Left ventricle myocardium inferior (tissue), 1 donor: Measurements from ENCODE around the gene TMBIM6. TPM values are rescaled to one million over a fixed set of nuclear protein-coding genes. Genes with fewer than 3 reads are reported as not detected.

Experiments
- DNase-seq: peaks from one replicate; pipeline ENCODE4 v3.0.0-alpha.2; 2020
- H3K27ac ChIP-seq: fragments of 200-600 bp; replicated peaks from 2 replicates; pipeline ENCODE4 v1.8.0; 2021
- H3K27me3 ChIP-seq: fragments of 200-600 bp; 2 replicates; pipeline ENCODE4 v1.8.0; 2021; ENCODE audit warnings: low read depth
- H3K36me3 ChIP-seq: fragments of 200-600 bp; 2 replicates; pipeline ENCODE4 v1.8.0; 2021
- H3K4me1 ChIP-seq: fragments of 200-600 bp; 2 replicates; pipeline ENCODE4 v1.8.0; 2021
- H3K4me3 ChIP-seq: fragments of 200-600 bp; 2 replicates; pipeline ENCODE4 v1.8.0; 2021; ENCODE audit warnings: mild to moderate bottlenecking, moderate library complexity
- H3K9me3 ChIP-seq: fragments of 200-600 bp; replicated peaks from 2 replicates; pipeline ENCODE4 v1.8.0; 2021
- CTCF ChIP-seq: fragments of 200-600 bp; IDR thresholded peaks from 2 replicates; pipeline ENCODE4 v1.8.0; 2021; ENCODE audit warnings: antibody characterized with exemption, mild to moderate bottlenecking, borderline replicate concordance
- intact Hi-C: fragments of 100-400 bp; cut with micrococcal nuclease; formaldehyde crosslinking; loops from one replicate; pipeline ENCODE4 v1.11.0; 2022
- total RNA-seq: library from RNA; stranded (reverse); fragmentation: NEBNext Ultra II Directional; extraction: Animal tissue kit (Norgen Biotek cat#: 25700); gene quantifications from one replicate; pipeline ENCODE4 v1.2.1, GENCODE V29; 2021
- donor health status: DM: no; HTN: yes; CAD: no; lungs with severe emphysema.

The TMBIM6 gene
- total RNA-seq, 1 donor from 2014 or later = 215 TPM

- intact Hi-C loops = no loop called here
- H3K4me1 ChIP-seq = peaks cover 19% of the 10 kb centered on the region
- DNase-seq = no peak
- no peak overlapping the region for H3K27ac ChIP-seq
- no peak overlapping the region for H3K4me3 ChIP-seq
- no peak for TF ChIP-seq CTCF
- H3K27me3 ChIP-seq = no peaks in the 10 kb centered on the region
- H3K9me3 ChIP-seq = peaks cover 5% of the 10 kb centered on the region
- peaks cover 15% of the 10 kb centered on the region for H3K36me3 ChIP-seq
Observed at GRCh38 chr12:49784756-49785409, 43.5 kb downstream of the TMBIM6 start.

- DNase-seq = no peak
- intact Hi-C loops = no loop called here
- Histone ChIP-seq H3K36me3 (peaks cover 41% of the 10 kb centered on the region), H3K4me3 (no peak overlapping the region), H3K4me1 (peaks cover 19% of the 10 kb centered on the region), H3K9me3 (peaks cover 5% of the 10 kb centered on the region), H3K27me3 (no peaks in the 10 kb centered on the region), H3K27ac (no peak overlapping the region)
- TF ChIP-seq CTCF = no peak
Observed at GRCh38 chr12:49787672-49788071, 46.3 kb downstream of the TMBIM6 start.

GRCh38 chr12:49789992-49790391, 48.6 kb downstream of the TMBIM6 start:
- Histone ChIP-seq H3K4me1 (peaks cover under 1% of the 10 kb centered on the region), H3K4me3 (no peak overlapping the region), H3K36me3 (peaks cover 59% of the 10 kb centered on the region), H3K9me3 (peaks cover 5% of the 10 kb centered on the region), H3K27me3 (no peaks in the 10 kb centered on the region), H3K27ac (no peak overlapping the region)
- intact Hi-C loops = no loop called here
- no peak for TF ChIP-seq CTCF
- DNase-seq = no peak

GRCh38 chr12:49790741-49791555, 49.6 kb downstream of the TMBIM6 start:
- H3K36me3 ChIP-seq = peaks cover 69% of the 10 kb centered on the region
- H3K27me3 ChIP-seq = no peaks in the 10 kb centered on the region
- intact Hi-C loops = no loop called here
- H3K27ac ChIP-seq = no peak overlapping the region
- no peak for DNase-seq
- no peaks in the 10 kb centered on the region for H3K4me1 ChIP-seq
- no peak overlapping the region for H3K4me3 ChIP-seq
- peaks cover 5% of the 10 kb centered on the region for H3K9me3 ChIP-seq
- no peak for TF ChIP-seq CTCF

- H3K27me3 ChIP-seq = no peaks in the 10 kb centered on the region
- no peak overlapping the region for H3K4me3 ChIP-seq
- no peaks in the 10 kb centered on the region for H3K4me1 ChIP-seq
- peaks cover 5% of the 10 kb centered on the region for H3K9me3 ChIP-seq
- intact Hi-C loops = no loop called here
- no peak for DNase-seq
- H3K36me3 ChIP-seq = peaks cover 76% of the 10 kb centered on the region
- TF ChIP-seq CTCF = no peak
- H3K27ac ChIP-seq = no peak overlapping the region
Observed at GRCh38 chr12:49791700-49792099, 50.3 kb downstream of the TMBIM6 start.
